Left lung (tissue), 10 donors: ENCODE results near the gene ABL1. TPM values are rescaled to one million over a fixed set of nuclear protein-coding genes. Genes with fewer than 3 reads are reported as not detected.

Experiments
- ATAC-seq: fragments of 200-7000 bp; cut with Tn5 transposase; one replicate; pipeline ENCODE4 v1.9.1; 2020; ENCODE audit warnings: moderate library complexity
- DNase-seq, 4 donors: peaks; one replicate each; pipeline ENCODE4 v3.0.0-alpha.2; 2013 to 2020
- H3K27ac ChIP-seq, 2 donors: fragments of 200-600 bp; sonication (generic) in 1 of 2; one replicate each; pipeline versions ENCODE4 v1.5.0 to v1.8.0; 2020 to 2021
- H3K27me3 ChIP-seq, 2 donors: fragments of 200-600 bp; sonication (generic) in 1 of 2; one replicate each; pipeline versions ENCODE4 v1.5.0 to v1.8.0; 2020 to 2021
- H3K36me3 ChIP-seq, 2 donors: fragments of 200-600 bp; sonication (generic) in 1 of 2; one replicate each; pipeline versions ENCODE4 v1.5.0 to v1.8.0; 2020 to 2021
- H3K4me1 ChIP-seq, 2 donors: fragments of 200-600 bp; one replicate each; pipeline ENCODE4 v1.8.0; 2021
- H3K4me3 ChIP-seq, 2 donors: fragments of 200-600 bp; sonication (generic) in 1 of 2; one replicate each; pipeline versions ENCODE4 v1.5.0 to v1.8.0; 2020 to 2021; ENCODE audit warnings: mild to moderate bottlenecking in 1 of 2
- H3K9me3 ChIP-seq, 2 donors: fragments of 200-600 bp; sonication (generic) in 1 of 2; one replicate each; pipeline versions ENCODE4 v1.5.0 to v1.8.0; 2020 to 2021
- intact Hi-C, 2 donors: fragments of 100-400 bp; cut with DNase I; formaldehyde crosslinking; loops; one replicate each; pipeline versions ENCODE4 v1.11.2 to v1.14.2; 2022
- polyA plus RNA-seq, 6 donors: library from polyadenylated mRNA; unstranded; fragments of 120-200 nt; gene quantifications; one replicate each; pipeline ENCODE4 v1.2.1, GENCODE V29; 2013; ENCODE audit not compliant: insufficient read length in 6 of 6
- total RNA-seq, 2 donors: library from RNA; stranded (reverse); fragmentation: NEBNext Ultra II Directional; extraction: Animal tissue kit (Norgen Biotek cat#: 25700); gene quantifications; one replicate each; pipeline ENCODE4 v1.2.1, GENCODE V29; 2021
- TF ChIP-seq, protein P1 (sequence below), 2 donors: fragments of 200-600 bp; sonication (generic) in 1 of 2; IDR thresholded peaks; one replicate each; pipeline versions ENCODE4 v1.5.0 to v1.8.0; 2021; ENCODE audit warnings: antibody characterized with exemption in 2 of 2
- donor health status: DM: no; HTN: yes; CAD: no.
- donor health status: DM: no; HTN: no; CAD: no.

ABL1 gene
- total and polyA plus RNA-seq, 8 donors: 55.6 to 83.3 (median 72.4) TPM

DNA sequence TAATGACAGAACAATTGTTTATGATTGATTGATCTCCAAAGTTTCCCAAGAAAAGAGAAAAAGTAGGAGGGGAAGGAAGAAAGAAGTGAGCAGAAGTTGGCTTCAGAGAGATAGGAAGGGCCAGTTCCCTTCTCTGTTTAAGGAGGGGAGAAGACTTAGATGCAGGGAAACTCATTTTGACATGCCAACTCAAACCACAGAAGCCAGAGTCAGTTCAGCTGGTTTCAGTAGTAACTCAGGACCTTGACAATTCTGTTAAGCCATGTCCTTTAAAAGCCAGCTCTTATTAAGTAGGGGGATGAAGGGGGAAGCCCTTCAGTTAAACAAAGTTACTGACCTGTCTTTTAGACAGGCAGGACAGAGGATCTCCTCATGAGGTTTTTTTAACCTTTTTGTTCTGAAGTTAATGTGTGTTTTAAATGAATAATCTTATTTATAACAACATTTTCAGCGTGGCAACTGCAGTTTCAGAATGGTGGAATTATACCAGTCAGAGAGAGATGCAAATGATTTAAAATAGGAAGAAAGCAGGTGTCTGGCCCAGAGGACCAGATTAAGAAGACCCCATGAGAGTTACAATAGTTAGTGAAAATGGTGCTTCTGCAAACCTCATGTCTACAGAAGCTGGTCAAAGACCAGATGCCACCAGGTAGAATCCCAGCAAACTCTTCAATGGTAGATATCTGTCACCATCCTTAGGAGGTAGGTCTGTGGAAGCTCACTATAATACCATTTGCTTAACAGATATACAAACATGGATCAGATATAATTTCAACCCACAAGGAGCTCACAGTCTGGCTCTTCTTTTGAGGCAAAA, 29.3 kb upstream of the ABL1 start:
- H3K4me3 ChIP-seq: no peak overlapping the region
- DNase-seq (no peak), ATAC-seq (no peak)
- H3K27me3 ChIP-seq: no peaks in the 10 kb centered on the region
- H3K4me1 ChIP-seq: no peaks in the 10 kb centered on the region
- H3K36me3 ChIP-seq: no peaks in the 10 kb centered on the region
- no peak overlapping the region for H3K27ac ChIP-seq
- no peaks in the 10 kb centered on the region for H3K9me3 ChIP-seq
- TF ChIP-seq, protein P1, sequence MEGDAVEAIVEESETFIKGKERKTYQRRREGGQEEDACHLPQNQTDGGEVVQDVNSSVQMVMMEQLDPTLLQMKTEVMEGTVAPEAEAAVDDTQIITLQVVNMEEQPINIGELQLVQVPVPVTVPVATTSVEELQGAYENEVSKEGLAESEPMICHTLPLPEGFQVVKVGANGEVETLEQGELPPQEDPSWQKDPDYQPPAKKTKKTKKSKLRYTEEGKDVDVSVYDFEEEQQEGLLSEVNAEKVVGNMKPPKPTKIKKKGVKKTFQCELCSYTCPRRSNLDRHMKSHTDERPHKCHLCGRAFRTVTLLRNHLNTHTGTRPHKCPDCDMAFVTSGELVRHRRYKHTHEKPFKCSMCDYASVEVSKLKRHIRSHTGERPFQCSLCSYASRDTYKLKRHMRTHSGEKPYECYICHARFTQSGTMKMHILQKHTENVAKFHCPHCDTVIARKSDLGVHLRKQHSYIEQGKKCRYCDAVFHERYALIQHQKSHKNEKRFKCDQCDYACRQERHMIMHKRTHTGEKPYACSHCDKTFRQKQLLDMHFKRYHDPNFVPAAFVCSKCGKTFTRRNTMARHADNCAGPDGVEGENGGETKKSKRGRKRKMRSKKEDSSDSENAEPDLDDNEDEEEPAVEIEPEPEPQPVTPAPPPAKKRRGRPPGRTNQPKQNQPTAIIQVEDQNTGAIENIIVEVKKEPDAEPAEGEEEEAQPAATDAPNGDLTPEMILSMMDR (IDR thresholded peaks at IDR 0.05): no peak
- intact Hi-C loops: no loop called here

DNA sequence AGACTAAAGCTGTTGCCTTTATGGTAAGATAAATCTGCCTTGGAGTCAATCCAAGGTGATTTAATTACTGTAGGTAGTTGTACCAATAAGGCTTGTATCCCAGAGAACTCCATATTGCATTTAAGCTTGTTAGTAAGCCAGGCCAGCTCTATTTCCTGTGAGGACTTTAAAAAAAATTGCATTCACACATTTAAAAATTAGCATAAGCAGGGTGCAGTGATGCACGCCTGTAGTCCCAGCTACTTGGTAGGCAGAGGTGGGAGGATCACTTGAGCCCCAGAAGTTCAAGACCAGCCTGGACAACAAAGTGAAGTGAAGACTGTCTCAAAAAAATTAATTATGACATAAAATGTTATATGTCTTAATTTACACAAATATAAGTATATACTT, 28.7 kb upstream of the ABL1 start:
- TF ChIP-seq, protein P1 (IDR thresholded peaks at IDR 0.05): no peak
- Histone ChIP-seq H3K36me3 (no peaks in the 10 kb centered on the region), H3K27ac (no peak overlapping the region), H3K27me3 (no peaks in the 10 kb centered on the region), H3K4me1 (no peaks in the 10 kb centered on the region), H3K4me3 (no peak overlapping the region), H3K9me3 (no peaks in the 10 kb centered on the region)
- intact Hi-C loops: no loop called here
- ATAC-seq: no peak
- DNase-seq: no peak

DNA sequence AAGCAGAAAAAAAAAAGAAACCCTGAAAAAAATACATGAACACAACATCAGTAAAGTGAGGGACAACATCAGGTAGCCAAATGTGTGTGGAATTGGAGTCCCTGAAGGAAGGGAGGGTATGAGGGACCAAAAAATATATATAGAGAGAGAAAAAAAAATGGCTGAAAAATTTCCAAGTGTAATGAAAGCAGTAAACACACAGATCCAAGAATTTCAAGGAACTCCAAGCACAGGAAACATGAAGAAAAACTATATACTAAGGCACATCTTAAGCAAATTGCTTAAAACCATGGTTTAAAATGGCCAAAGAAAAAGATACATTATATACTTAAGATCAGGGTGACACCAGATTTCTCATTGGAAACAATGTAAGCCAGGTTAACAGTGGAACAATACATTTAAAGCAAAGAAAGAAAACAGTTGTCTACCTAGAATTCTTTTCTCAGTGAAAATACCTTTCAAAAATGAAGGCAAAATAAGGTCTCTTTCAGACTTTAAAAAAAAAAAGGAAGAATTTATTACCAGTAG, 24.4 kb upstream of the ABL1 start:
- Histone ChIP-seq H3K9me3 (no peaks in the 10 kb centered on the region), H3K27me3 (no peaks in the 10 kb centered on the region), H3K27ac (no peak overlapping the region), H3K4me3 (no peak overlapping the region), H3K36me3 (no peaks in the 10 kb centered on the region), H3K4me1 (no peaks in the 10 kb centered on the region)
- DNase-seq: no peak
- no peak for ATAC-seq
- intact Hi-C loops: no loop called here
- TF ChIP-seq, protein P1 (IDR thresholded peaks at IDR 0.05): no peak

DNA sequence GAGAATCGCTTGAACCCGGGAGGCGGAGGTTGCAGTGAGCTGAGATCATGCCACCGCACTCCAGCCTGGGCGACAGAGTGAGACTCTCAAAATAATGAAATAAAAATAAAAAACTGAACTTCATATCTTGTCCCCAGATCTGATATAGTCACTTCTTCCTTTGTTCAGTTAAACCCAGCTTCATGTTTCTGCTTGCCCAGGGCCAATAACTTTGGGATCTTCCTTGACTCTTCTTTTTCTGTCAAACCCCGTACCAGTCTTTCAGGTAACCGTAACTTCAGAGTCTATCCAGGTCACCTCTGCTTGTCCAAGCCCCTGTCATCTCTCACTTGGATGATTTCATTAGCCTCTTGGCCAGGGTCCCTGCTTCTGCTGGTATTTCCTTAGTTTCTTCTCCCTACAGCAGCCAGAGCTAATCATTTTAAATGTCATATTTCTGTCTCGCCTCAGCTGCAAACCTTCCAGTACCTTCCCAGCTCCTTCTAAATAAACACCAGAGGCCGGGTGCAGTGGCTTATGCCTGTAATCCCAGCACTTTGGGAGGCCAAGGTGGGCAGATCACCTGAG, 19.7 kb upstream of the ABL1 start:
- Histone ChIP-seq H3K4me3 (no peak overlapping the region), H3K9me3 (peaks cover 0 to 7% of the 10 kb centered on the region in 2 donors), H3K27me3 (no peaks in the 10 kb centered on the region), H3K36me3 (no peaks in the 10 kb centered on the region), H3K27ac (no peak overlapping the region), H3K4me1 (no peaks in the 10 kb centered on the region)
- intact Hi-C loops: no loop called here
- ATAC-seq (no peak), DNase-seq (no peak)
- TF ChIP-seq, protein P1 (IDR thresholded peaks at IDR 0.05): no peak

DNA sequence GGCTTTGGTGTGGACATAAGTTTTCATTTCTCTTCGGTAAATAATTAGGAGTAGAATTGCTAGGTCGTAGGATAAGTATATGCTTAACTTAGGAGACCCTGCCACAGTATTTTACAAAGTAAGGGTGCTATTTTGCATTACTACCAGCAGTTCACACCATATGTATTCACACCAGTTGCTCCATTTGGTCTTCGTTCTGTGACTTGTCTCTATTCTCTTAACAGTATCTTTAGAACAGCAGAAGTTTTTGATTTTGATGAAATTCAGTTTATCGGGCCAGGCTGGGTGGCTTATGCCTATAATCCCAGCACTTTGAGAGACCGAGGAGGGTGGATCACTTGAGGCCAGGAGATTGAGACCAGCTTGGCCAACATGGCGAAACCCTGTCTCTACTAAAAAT, 17.1 kb upstream of the ABL1 start:
- Histone ChIP-seq H3K4me3 (no peak overlapping the region), H3K27me3 (no peaks in the 10 kb centered on the region), H3K27ac (no peak overlapping the region), H3K36me3 (no peaks in the 10 kb centered on the region), H3K9me3 (peaks cover 0 to 7% of the 10 kb centered on the region in 2 donors), H3K4me1 (no peaks in the 10 kb centered on the region)
- ATAC-seq (no peak), DNase-seq (no peak)
- intact Hi-C loops: no loop called here
- TF ChIP-seq, protein P1 (IDR thresholded peaks at IDR 0.05): no peak
